B cell (primary cell): ENCODE measurements around the gene TTC39C. TPM values are rescaled to one million over a fixed set of nuclear protein-coding genes. Genes with fewer than 3 reads are reported as not detected.

ENCODE experiments used
- ATAC-seq: fragments of 200-7000 bp; cut with Tn5 transposase; one replicate; pipeline ENCODE4 v1.10.0; 2021; ENCODE audit warnings: low read depth, mild to moderate bottlenecking, moderate number of reproducible peaks, moderate library complexity
- CTCF ChIA-PET: fragments of 350-600 bp; sonication (Branson Sonifier 250); formaldehyde crosslinking; loops from one replicate; lab custom pipeline; 2021; ENCODE audit warnings: antibody characterized with exemption, inconsistent platforms; lab: Charles Lee
- POLR2A ChIA-PET: fragments of 350-600 bp; sonication (Branson Sonifier 250); formaldehyde crosslinking; loops from one replicate; lab custom pipeline; 2021; ENCODE audit warnings: antibody characterized with exemption; lab: Charles Lee
- DNase-seq: peaks from one replicate; pipeline ENCODE4 v3.0.0; 2013
- H2AFZ ChIP-seq: 2 replicates; pipeline ENCODE4 v1.6.1; 2012; ENCODE audit warnings: mild to moderate bottlenecking, low read depth, low read length; ENCODE audit not compliant: insufficient read depth, poor library complexity, severe bottlenecking
- H3K27ac ChIP-seq, 2 donors: 1 replicate in 1 of 2; 2 replicates in 1 of 2; pipeline ENCODE4 v1.5.1; 2012 to 2013; ENCODE audit warnings: low read length in 2 of 2, mild to moderate bottlenecking in 2 of 2, moderate library complexity in 1 of 2
- H3K27me3 ChIP-seq, 4 experiments: fragments of 200-600 bp in 1 of 4; sonication (generic) in 1 of 4; replicated peaks in 1 of 4; 1 replicate in 2 of 4; 2 replicates in 2 of 4; pipeline versions ENCODE4 v1.6.1 to v1.7.0; 2013 to 2016; ENCODE audit warnings: low read length in 3 of 4, mild to moderate bottlenecking in 2 of 4, mixed read lengths in 1 of 4, moderate library complexity in 1 of 4; ENCODE audit not compliant: insufficient read depth in 4 of 4, control insufficient read depth in 3 of 4; ENCODE audit errors: control extremely low read depth in 1 of 4
- H3K36me3 ChIP-seq, 2 experiments: replicated peaks in 1 of 2; 1 replicate in 1 of 2; 2 replicates in 1 of 2; pipeline versions ENCODE4 v1.6.1 to v1.7.1; 2013; ENCODE audit warnings: low read length in 1 of 2; ENCODE audit not compliant: insufficient read depth in 2 of 2, control insufficient read depth in 1 of 2; ENCODE audit errors: control extremely low read depth in 1 of 2, extremely low read depth in 1 of 2
- H3K4me1 ChIP-seq, 2 donors: fragments of 200-600 bp in 1 of 2; sonication (generic) in 1 of 2; 1 replicate in 1 of 2; 2 replicates in 1 of 2; pipeline versions ENCODE4 v1.5.1 to v1.6.1; 2013 to 2017; ENCODE audit warnings: low read length in 2 of 2; ENCODE audit not compliant: control insufficient read depth in 2 of 2, insufficient read depth in 2 of 2
- H3K4me2 ChIP-seq: replicated peaks from 2 replicates; pipeline ENCODE3; 2012; ENCODE audit warnings: mild to moderate bottlenecking, low read depth, low read length; ENCODE audit not compliant: poor library complexity, severe bottlenecking
- H3K4me3 ChIP-seq, 5 experiments: fragments of 200-600 bp in 1 of 5; sonication (generic) in 1 of 5; 1 replicate in 3 of 5; 2 replicates in 2 of 5; pipeline versions ENCODE4 v1.5.1 to v1.7.0; 2011 to 2016; ENCODE audit warnings: low read length in 4 of 5, mild to moderate bottlenecking in 4 of 5, low read depth in 2 of 5, control low read depth in 1 of 5, moderate library complexity in 1 of 5; ENCODE audit not compliant: insufficient read depth in 1 of 5; ENCODE audit errors: control extremely low read depth in 1 of 5, extremely low read depth in 1 of 5
- H3K79me2 ChIP-seq: fragments of 200-600 bp; sonication (generic); one replicate; pipeline ENCODE4 v1.6.0; 2016; ENCODE audit warnings: low read length; ENCODE audit not compliant: control insufficient read depth, insufficient read depth
- H3K9ac ChIP-seq: fragments of 200-600 bp; sonication (generic); 2 replicates; pipeline ENCODE4 v1.6.1; 2017; ENCODE audit warnings: mild to moderate bottlenecking, low read length, moderate library complexity
- H3K9me3 ChIP-seq, 3 donors: one replicate each; pipeline versions ENCODE4 v1.6.1 to v1.7.1; 2013; ENCODE audit warnings: low read length in 2 of 3; ENCODE audit not compliant: control insufficient read depth in 2 of 3, insufficient read depth in 1 of 3; ENCODE audit errors: control extremely low read depth in 1 of 3
- H4K20me1 ChIP-seq: 2 replicates; pipeline ENCODE4 v1.6.0; 2012; ENCODE audit warnings: mild to moderate bottlenecking, low read length; ENCODE audit not compliant: insufficient read depth, control insufficient read depth, poor library complexity, severe bottlenecking
- H3K27ac Mint-ChIP-seq: one replicate; pipeline ENCODE4 v1.8.0; 2021; ENCODE audit warnings: mixed read lengths
- H3K27me3 Mint-ChIP-seq: one replicate; pipeline ENCODE4 v1.8.0; 2021; ENCODE audit warnings: mixed read lengths
- H3K4me1 Mint-ChIP-seq: one replicate; pipeline ENCODE4 v1.8.0; 2021; ENCODE audit warnings: mixed read lengths
- H3K4me3 Mint-ChIP-seq: one replicate; pipeline ENCODE4 v1.8.0; 2021; ENCODE audit warnings: mixed read lengths
- H3K9me3 Mint-ChIP-seq: one replicate; pipeline ENCODE4 v1.8.0; 2022; ENCODE audit warnings: mixed read lengths; ENCODE audit not compliant: insufficient read depth
- CTCF ChIP-seq: fragments of 200-600 bp; IDR thresholded peaks from one replicate; pipeline ENCODE4 v1.8.0; 2022; ENCODE audit warnings: antibody characterized with exemption, mild to moderate bottlenecking
- EZH2 ChIP-seq: IDR thresholded peaks from 2 replicates; pipeline ENCODE4 v1.6.1; 2012; ENCODE audit warnings: borderline replicate concordance, low read depth, mild to moderate bottlenecking, moderate library complexity, low read length; ENCODE audit not compliant: insufficient read depth, poor library complexity, severe bottlenecking
- WGBS: methylation state at CpG from one replicate; pipeline ENCODE4 v1.1.5; 2013; ENCODE audit warnings: missing lambda C conversion rate; ENCODE audit not compliant: insufficient coverage; 5-methylcytosine and 5-hydroxymethylcytosine counted together
- intact Hi-C: fragments of 100-400 bp; cut with micrococcal nuclease; formaldehyde crosslinking; loops from one replicate; pipeline ENCODE4 v1.10.0; 2022
- polyA plus RNA-seq: library from polyadenylated mRNA; depleted of rRNA; stranded (reverse); fragments of >200 nt; gene quantifications from 2 replicates; pipeline ENCODE4 v1.2.3, GENCODE V29; 2012
- total RNA-seq, 2 donors: library from RNA; stranded (reverse); fragments of 120-200 nt in 1 of 2; gene quantifications; 1 replicate in 1 of 2; 2 replicates in 1 of 2; pipeline versions ENCODE4 v1.2.3 to v1.2.4, GENCODE V29; 2013 to 2022

TTC39C gene
- total and polyA plus RNA-seq, 2 donors (not counting 1 experiment from before 2014, with no cell fraction given), result 22.3 to 44.3 TPM

- Histone ChIP-seq H3K36me3 (no peaks in the 10 kb centered on the region), H3K27ac (no peak overlapping the region), H3K4me2 (peak overlapping the region; percentile 30), H3K4me3 (no peak overlapping the region), H3K9ac (peak overlapping the region; percentile 8), H3K79me2 (peaks cover 93% of the 10 kb centered on the region), H3K9me3 (peaks cover 0 to 3% (median 0%) of the 10 kb centered on the region in 3 donors), H3K27me3 (no peaks in the 10 kb centered on the region), H3K4me1 (peaks cover 26 to 27% of the 10 kb centered on the region in 2 donors), H2AFZ (no peak overlapping the region), H4K20me1 (peaks cover 12% of the 10 kb centered on the region)
- CTCF ChIA-PET, result interaction anchor here (0.8 to 1.2 kb wide), 5 partner anchors 10 to 137 kb away, joined by 3 to 4 read pairs (median 3); partner anchors contain the start of gene TTC39C
- ATAC-seq, result no peak
- H3K27me3 Mint-ChIP-seq, result no peaks in the 10 kb centered on the region
- TF ChIP-seq CTCF (no peak), EZH2 (no peak)
- H3K4me3 Mint-ChIP-seq, result no peak overlapping the region
- H3K27ac Mint-ChIP-seq, result no peak overlapping the region
- H3K4me1 Mint-ChIP-seq, result peaks cover 56% of the 10 kb centered on the region
- intact Hi-C loops, result loop anchor here (5.0 kb wide), 1 partner anchor 39 kb away; no protein-coding TSS in a partner anchor
- POLR2A ChIA-PET, result no interaction called here
- DNase-seq, result no peak
- H3K9me3 Mint-ChIP-seq, result no peaks in the 10 kb centered on the region
- no CpG with 5 or more reads among the region's 2 CpGs for WGBS
Measured at GRCh38 chr18:24055878-24056277, 41.3 kb downstream of the TTC39C start.

GRCh38 chr18:24056506-24056905 lies 42.0 kb downstream of the TTC39C start:
- Histone ChIP-seq H3K79me2 (peaks cover 92% of the 10 kb centered on the region), H3K36me3 (no peaks in the 10 kb centered on the region), H3K9me3 (peaks cover 0 to 3% (median 0%) of the 10 kb centered on the region in 3 donors), H3K4me3 (no peak overlapping the region), H3K27me3 (no peaks in the 10 kb centered on the region), H3K9ac (no peak overlapping the region), H3K27ac (no peak overlapping the region), H3K4me2 (no peak overlapping the region), H2AFZ (no peak overlapping the region), H4K20me1 (peaks cover 19% of the 10 kb centered on the region), H3K4me1 (peaks cover 20 to 22% of the 10 kb centered on the region in 2 donors)
- no CpG with 5 or more reads among the region's 2 CpGs for WGBS
- Mint-ChIP-seq H3K27me3 (no peaks in the 10 kb centered on the region), H3K4me3 (no peak overlapping the region), H3K9me3 (no peaks in the 10 kb centered on the region), H3K27ac (no peak overlapping the region), H3K4me1 (peaks cover 50% of the 10 kb centered on the region)
- ATAC-seq (no peak), DNase-seq (no peak)
- no peak for TF ChIP-seq EZH2
- TF ChIP-seq CTCF, result no peak
- intact Hi-C loops, result loop anchor here (5.0 kb wide), 1 partner anchor 39 kb away; no protein-coding TSS in a partner anchor
- POLR2A ChIA-PET, result no interaction called here
- CTCF ChIA-PET, result interaction anchor here (0.8 kb wide), 1 partner anchor 12 kb away, joined by 3 read pairs; no protein-coding TSS in a partner anchor
